HCT116 (cell line): Measurements from ENCODE around the gene MRPL41. TPM values are rescaled to one million over a fixed set of nuclear protein-coding genes. Genes with fewer than 3 reads are reported as not detected.
A peak's percentile ranks its signal among the peaks of the same experiment; 100 is the strongest.
"Not testable (repeated sequence)": the region's sequence is repeated elsewhere in the genome, so short reads cannot be mapped to it uniquely, and the experiment has no call there.

ENCODE experiments used
- ATAC-seq: fragments of 200-7000 bp; cut with Tn5 transposase; 2 replicates; pipeline ENCODE4 v1.9.1; 2020; ENCODE audit warnings: mild to moderate bottlenecking, moderate library complexity
- BruUV-seq: library from RNA; stranded (reverse); fragments of 400-500 nt; replicated peaks from 2 replicates; lab custom pipeline; 2021; lab: Mats Ljungman, UMichigan
- CTCF ChIA-PET: fragments of 300-600 bp; sonication (Branson Sonifier 250); formaldehyde crosslinking; loops from one replicate; lab custom pipeline; 2021; ENCODE audit warnings: antibody characterized with exemption; lab: Charles Lee
- POLR2A ChIA-PET: fragments of 300-600, 350-600 bp; sonication (Branson Sonifier 250); formaldehyde crosslinking; loops from one replicate; lab custom pipeline; 2021; ENCODE audit warnings: antibody characterized with exemption; lab: Charles Lee
- RAD21 ChIA-PET, 2 experiments: fragments of 300-600 bp; sonication (Branson Sonifier 250); formaldehyde crosslinking; loops; one replicate each; lab custom pipeline; 2023; ENCODE audit warnings: low total read pairs in 2 of 2; ENCODE audit not compliant: uncharacterized antibody in 2 of 2, unreplicated experiment in 2 of 2, low non-redundant PET in 1 of 2; lab: Charles Lee
- DNase-seq: peaks from one replicate; pipeline ENCODE4 v3.0.0-alpha.2; 2010; ENCODE audit warnings: low read depth, low spot score
- H2AFZ ChIP-seq: fragments of 200-600 bp; shearing (Covaris generic), sonication (generic); 2 replicates; pipeline ENCODE4 v1.6.1; 2017; ENCODE audit warnings: low read depth, mixed run types, mixed read lengths, antibody characterized with exemption, low read length; ENCODE audit not compliant: poor library complexity, severe bottlenecking
- H3K27ac ChIP-seq: 2 replicates; pipeline ENCODE4 v1.5.1; 2012; ENCODE audit warnings: low read depth, low read length
- H3K27me3 ChIP-seq: fragments of 200-600 bp; sonication (generic); 2 replicates; pipeline ENCODE4 v1.6.1; 2016; ENCODE audit warnings: mixed run types, low read length, mixed read lengths; ENCODE audit not compliant: insufficient read depth
- H3K36me3 ChIP-seq, 2 experiments: fragments of 200-500 bp in 1 of 2; fragments of 200-600 bp in 1 of 2; sonication (Bioruptor generic) in 1 of 2; sonication (generic) in 1 of 2; 2 replicates each; pipeline versions ENCODE4 v1.5.1 to v1.6.1; 2014 to 2016; ENCODE audit warnings: low read length in 2 of 2, inconsistent platforms in 1 of 2, mixed read lengths in 1 of 2, mixed run types in 1 of 2; ENCODE audit not compliant: insufficient read depth in 2 of 2, control insufficient read depth in 1 of 2
- H3K4me1 ChIP-seq, 2 experiments: fragments of 200-600 bp in 1 of 2; sonication (generic) in 1 of 2; 2 replicates each; pipeline versions ENCODE4 v1.5.1 to v1.6.1; 2012 to 2017; ENCODE audit warnings: low read length in 2 of 2, inconsistent platforms in 1 of 2, mild to moderate bottlenecking in 1 of 2, mixed read lengths in 1 of 2, mixed run types in 1 of 2, moderate library complexity in 1 of 2; ENCODE audit not compliant: insufficient read depth in 2 of 2, control insufficient read depth in 1 of 2
- H3K4me2 ChIP-seq: fragments of 200-600 bp; sonication (generic); 2 replicates; pipeline ENCODE4 v1.6.1; 2017; ENCODE audit warnings: mixed run types, low read length, mixed read lengths
- H3K4me3 ChIP-seq, 2 experiments: fragments of 200-600 bp in 1 of 2; sonication (generic) in 1 of 2; replicated peaks in 1 of 2; 2 replicates each; pipeline ENCODE4 v1.5.1; 2011 to 2016; ENCODE audit warnings: low read length in 2 of 2, control low read depth in 1 of 2, low read depth in 1 of 2, mild to moderate bottlenecking in 1 of 2, mixed read lengths in 1 of 2, mixed run types in 1 of 2
- H3K79me2 ChIP-seq: fragments of 200-600 bp; sonication (generic); 2 replicates; pipeline ENCODE4 v1.6.1; 2017; ENCODE audit warnings: mild to moderate bottlenecking, mixed run types, low read length, moderate library complexity, mixed read lengths; ENCODE audit not compliant: insufficient read depth
- H3K9ac ChIP-seq: fragments of 200-600 bp; sonication (generic); 2 replicates; pipeline ENCODE4 v1.6.1; 2016; ENCODE audit warnings: low read length, mixed read lengths
- H3K9me2 ChIP-seq: fragments of 200-600 bp; sonication (generic), shearing (Covaris generic); 2 replicates; pipeline ENCODE4 v1.6.1; 2017; ENCODE audit warnings: mixed run types, mild to moderate bottlenecking, moderate library complexity; ENCODE audit not compliant: insufficient read depth
- H3K9me3 ChIP-seq, 2 experiments: fragments of 200-500 bp in 1 of 2; fragments of 200-600 bp in 1 of 2; sonication (Bioruptor generic) in 1 of 2; sonication (generic) in 1 of 2; 2 replicates each; pipeline ENCODE4 v1.6.1; 2014 to 2017; ENCODE audit warnings: low read length in 2 of 2, mixed read lengths in 2 of 2, inconsistent platforms in 1 of 2, low read depth in 1 of 2, mild to moderate bottlenecking in 1 of 2, mixed run types in 1 of 2, moderate library complexity in 1 of 2; ENCODE audit not compliant: control insufficient read depth in 1 of 2, insufficient read depth in 1 of 2
- H4K20me1 ChIP-seq: fragments of 200-600 bp; sonication (generic), shearing (Covaris generic); 2 replicates; pipeline ENCODE4 v1.6.1; 2017; ENCODE audit warnings: mixed run types, mild to moderate bottlenecking, moderate library complexity; ENCODE audit not compliant: insufficient read depth
- CBX3 ChIP-seq: IDR thresholded peaks from 2 replicates; pipeline ENCODE4 v1.6.1; 2012; ENCODE audit warnings: low read depth
- EGR1 ChIP-seq: IDR thresholded peaks from 2 replicates; pipeline ENCODE4 v1.6.1; 2012; ENCODE audit warnings: low read depth
- EZH2 ChIP-seq: fragments of 200-600 bp; sonication (generic); IDR thresholded peaks from 2 replicates; pipeline ENCODE4 v1.6.1; 2017; ENCODE audit warnings: antibody characterized with exemption, mixed run types
- FOSL1 ChIP-seq: IDR thresholded peaks from 2 replicates; pipeline ENCODE4 v1.6.1; 2012; ENCODE audit warnings: low read depth
- MAX ChIP-seq: IDR thresholded peaks from 2 replicates; pipeline ENCODE4 v1.6.1; 2012
- POLR2AphosphoS5 ChIP-seq: IDR thresholded peaks from 2 replicates; pipeline ENCODE4 v1.6.1; 2011; ENCODE audit warnings: mild to moderate bottlenecking, low read depth, low read length, moderate library complexity
- YY1 ChIP-seq: IDR thresholded peaks from 2 replicates; pipeline ENCODE4 v1.6.1; 2011; ENCODE audit warnings: low read length, low read depth, moderate library complexity, mild to moderate bottlenecking; ENCODE audit not compliant: insufficient replicate concordance; ENCODE audit errors: extremely low read depth
- intact Hi-C: fragments of 100-400 bp; cut with micrococcal nuclease; formaldehyde crosslinking; loops from 2 replicates; pipeline ENCODE4 v1.10.0; 2022
- total RNA-seq: library from RNA; stranded (reverse); gene quantifications from one replicate; pipeline ENCODE4 v1.2.1, GENCODE V29; 2021; ENCODE audit not compliant: unreplicated experiment

Gene MRPL41
- total RNA-seq, 1 experiment from 2014 or later, result 69.5 TPM

- peak; percentile 68 for ATAC-seq
- ChIA-PET POLR2A (no interaction called here), RAD21 (no interaction called here), CTCF (interaction anchor here (1.4 kb wide), 1 partner anchor 19 kb away, joined by 4 read pairs; no protein-coding TSS in a partner anchor)
- Histone ChIP-seq H3K9me3 (no peaks in the 10 kb centered on the region), H3K4me1 (no peaks in the 10 kb centered on the region), H3K4me3 (no peak overlapping the region), H3K9ac (no peak overlapping the region), H3K27me3 (no peaks in the 10 kb centered on the region), H3K36me3 (no peaks in the 10 kb centered on the region), H2AFZ (no peak overlapping the region), H3K27ac (no peak overlapping the region), H4K20me1 (no peaks in the 10 kb centered on the region), H3K79me2 (no peaks in the 10 kb centered on the region), H3K9me2 (no peaks in the 10 kb centered on the region), H3K4me2 (no peak overlapping the region)
- no TSS peak for BruUV-seq
- DNase-seq, result no peak
- intact Hi-C loops, result no loop called here
- no peak for TF ChIP-seq CBX3
- TF ChIP-seq EZH2, result no peak
- no peak for TF ChIP-seq EGR1
- no peak for TF ChIP-seq YY1
- TF ChIP-seq POLR2AphosphoS5, result no peak
- TF ChIP-seq FOSL1, result no peak
- no peak for TF ChIP-seq MAX
Measured at GRCh38 chr9:137516144-137516917, 35.3 kb upstream of the MRPL41 start.

- H3K79me2 ChIP-seq, result not testable (repeated sequence)
Measured at GRCh38 chr9:137518661-137519459, 32.8 kb upstream of the MRPL41 start.

More at GRCh38 chr9:137518661-137519459, 32.8 kb upstream of the MRPL41 start:
- H3K9me3 ChIP-seq, intact Hi-C loops, BruUV-seq, H2AFZ ChIP-seq, H3K4me1 ChIP-seq, POLR2A ChIA-PET, H3K4me3 ChIP-seq, ATAC-seq, H3K9ac ChIP-seq, CTCF ChIA-PET, H3K4me2 ChIP-seq, RAD21 ChIA-PET, H4K20me1 ChIP-seq, H3K36me3 ChIP-seq, H3K27me3 ChIP-seq, DNase-seq, H3K9me2 ChIP-seq, H3K27ac ChIP-seq: not testable (repeated sequence)
